Gastroesophageal sphincter (tissue), 4 donors: ENCODE measurements around the gene WNK4. TPM values are rescaled to one million over a fixed set of nuclear protein-coding genes. Genes with fewer than 3 reads are reported as not detected.
"Not testable (repeated sequence)": the region's sequence is repeated elsewhere in the genome, so short reads cannot be mapped to it uniquely, and the experiment has no call there.

Source experiments
- ATAC-seq: fragments of 150-250 bp; one replicate; pipeline ENCODE4 v1.9.1; 2016; ENCODE audit warnings: mild to moderate bottlenecking, moderate library complexity
- H3K27ac ChIP-seq, 4 donors: fragments of 200-600 bp; sonication (generic) in 3 of 4; 1 replicate in 3 of 4; 2 replicates in 1 of 4; pipeline ENCODE4 v1.5.1; 2016 to 2019
- H3K27me3 ChIP-seq: fragments of 200-600 bp; sonication (generic); one replicate; pipeline ENCODE4 v1.5.1; 2019
- H3K36me3 ChIP-seq, 2 donors: fragments of 200-600 bp; sonication (generic); one replicate each; pipeline ENCODE4 v1.5.1; 2019; ENCODE audit warnings: control low read depth in 1 of 2
- H3K4me1 ChIP-seq, 3 donors: fragments of 200-600 bp; sonication (generic); 1 replicate in 2 of 3; 2 replicates in 1 of 3; pipeline ENCODE4 v1.5.1; 2016 to 2019; ENCODE audit warnings: control low read depth in 2 of 3
- H3K4me3 ChIP-seq, 2 donors: fragments of 200-600 bp; sonication (generic); one replicate each; pipeline ENCODE4 v1.5.1; 2019; ENCODE audit warnings: mild to moderate bottlenecking in 1 of 2, moderate library complexity in 1 of 2
- H3K9me3 ChIP-seq, 3 donors: fragments of 200-600 bp; sonication (generic); one replicate each; pipeline ENCODE4 v1.5.1; 2017 to 2019; ENCODE audit warnings: control low read depth in 2 of 3
- CTCF ChIP-seq, 4 experiments: fragments of 200-600 bp in 2 of 4; fragments of 450-650 bp in 2 of 4; sonication (generic) in 1 of 4; IDR thresholded peaks; one replicate each; pipeline ENCODE4 v1.5.1; 2017 to 2019; ENCODE audit warnings: antibody characterized with exemption in 4 of 4, mild to moderate bottlenecking in 2 of 4, moderate library complexity in 2 of 4
- EP300 ChIP-seq: sonication (generic); formaldehyde crosslinking; IDR thresholded peaks from one replicate; pipeline ENCODE4 v1.6.1; 2017; ENCODE audit warnings: antibody characterized with exemption, mild to moderate bottlenecking
- POLR2A ChIP-seq, 2 donors: fragments of 450-650 bp; IDR thresholded peaks; one replicate each; pipeline ENCODE4 v1.6.1; 2017; ENCODE audit warnings: antibody characterized with exemption in 2 of 2, mild to moderate bottlenecking in 2 of 2, moderate library complexity in 1 of 2
- POLR2AphosphoS5 ChIP-seq: sonication (generic); formaldehyde crosslinking; IDR thresholded peaks from one replicate; pipeline ENCODE4 v1.6.1; 2017; ENCODE audit warnings: antibody characterized with exemption
- WGBS, 2 donors: methylation state at CpG; one replicate each; pipeline ENCODE4 v1.1.5; 2018; ENCODE audit warnings: low coverage in 1 of 2; 5-methylcytosine and 5-hydroxymethylcytosine counted together
- total RNA-seq, 4 donors: library from RNA; depleted of rRNA; stranded (reverse); fragments of >200 nt; gene quantifications; one replicate each; pipeline ENCODE4 v1.1.0, GENCODE V29; 2016

The WNK4 gene
- total RNA-seq, 4 donors from 2014 or later = 0.78 to 6.7 (median 1.6) TPM

DNA sequence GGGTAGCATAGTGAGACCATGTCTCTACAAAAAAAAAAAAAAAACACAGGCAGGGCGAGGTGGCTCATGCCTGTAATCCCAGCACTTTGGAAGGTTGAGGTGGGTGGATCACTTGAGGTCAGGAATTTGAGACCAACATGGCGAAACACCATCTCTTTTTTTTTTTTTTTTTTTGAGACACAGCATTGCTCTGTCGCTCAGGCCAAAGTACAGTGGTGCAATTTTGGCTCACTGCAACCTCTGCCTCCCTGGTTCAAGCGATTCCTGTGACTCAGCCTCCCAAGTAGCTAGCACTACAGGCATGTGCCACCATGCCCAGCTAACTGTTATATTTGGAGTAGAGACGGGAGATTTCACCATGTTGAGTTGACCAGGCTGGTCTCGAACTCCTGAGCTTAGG lies 14.3 kb upstream of the WNK4 start:
- no peak overlapping the region for H3K4me3 ChIP-seq
- no peak for TF ChIP-seq POLR2A (IDR thresholded peaks at IDR 0.05)
- no peak for TF ChIP-seq POLR2AphosphoS5
- no peak for TF ChIP-seq CTCF (IDR thresholded peaks at IDR 0.05)
- no peak for TF ChIP-seq EP300
- H3K27ac ChIP-seq = no peak overlapping the region
- no peaks in the 10 kb centered on the region for H3K9me3 ChIP-seq
- 73 to 75% methylated on average over 2 to 3 of the region's 6 CpGs for WGBS, 2 donors
- peaks cover 38% of the 10 kb centered on the region for H3K27me3 ChIP-seq
- ATAC-seq = no peak
- H3K36me3 ChIP-seq = no peaks in the 10 kb centered on the region
- peaks cover 0 to 23% (median 10%) of the 10 kb centered on the region in 3 donors for H3K4me1 ChIP-seq

GRCh38 chr17:42767512-42767911 lies 12.9 kb upstream of the WNK4 start:
- Histone ChIP-seq H3K27ac (no peak overlapping the region), H3K4me3 (no peak overlapping the region), H3K27me3 (peaks cover 24% of the 10 kb centered on the region), H3K4me1 (peaks cover 0 to 14% (median 6%) of the 10 kb centered on the region in 3 donors), H3K9me3 (no peaks in the 10 kb centered on the region), H3K36me3 (no peaks in the 10 kb centered on the region)
- TF ChIP-seq CTCF (IDR thresholded peaks at IDR 0.05) = no peak
- TF ChIP-seq POLR2A (IDR thresholded peaks at IDR 0.05) = no peak
- TF ChIP-seq POLR2AphosphoS5 = no peak
- TF ChIP-seq EP300 = no peak
- no peak for ATAC-seq

DNA sequence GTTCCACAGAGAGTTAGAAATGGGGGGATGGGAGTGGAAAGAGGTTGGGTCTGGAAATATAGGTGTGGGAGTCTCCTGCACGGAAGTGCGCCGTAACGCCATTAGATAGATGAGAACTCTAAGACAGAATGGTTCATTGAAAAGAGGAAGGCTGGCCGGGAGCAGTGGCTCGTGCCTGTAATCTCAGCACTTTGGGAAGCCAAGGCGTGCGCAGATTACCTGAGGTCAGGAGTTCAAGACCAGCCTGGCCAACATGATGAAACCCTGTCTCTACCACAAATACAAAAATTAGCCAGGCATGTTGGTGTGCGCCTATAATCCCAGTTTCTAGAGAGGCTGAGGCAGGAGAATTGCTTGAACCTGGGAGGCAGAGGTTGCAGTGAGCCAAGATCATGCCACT lies 12.4 kb upstream of the WNK4 start:
- ATAC-seq, H3K9me3 ChIP-seq, H3K4me3 ChIP-seq, H3K27ac ChIP-seq, H3K36me3 ChIP-seq: not testable (repeated sequence)
- Histone ChIP-seq H3K27me3 (peaks cover 19% of the 10 kb centered on the region), H3K4me1 (peaks cover 0 to 14% (median 3%) of the 10 kb centered on the region in 3 donors)
- WGBS, 2 donors = 65 to 78% methylated on average over 4 to 8 of the region's 9 CpGs

DNA sequence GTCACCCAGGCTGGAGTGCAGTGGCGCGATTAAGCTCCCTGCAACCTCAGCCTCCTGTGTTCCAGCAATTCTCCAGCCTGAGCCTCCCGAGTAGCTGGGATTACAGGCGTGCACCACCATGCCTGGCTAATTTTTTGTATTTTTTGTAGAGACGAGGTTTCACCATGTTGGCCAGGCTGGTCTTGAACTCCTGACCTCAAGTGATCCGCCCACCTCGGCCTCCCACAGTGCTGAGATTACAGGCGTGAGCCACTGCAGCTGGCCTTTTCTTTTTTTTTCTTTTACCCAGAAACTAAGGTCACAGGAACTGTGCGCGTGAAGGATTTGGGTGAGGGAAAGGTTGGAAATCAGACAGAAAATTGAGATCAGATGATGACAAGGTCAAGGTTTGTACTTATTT lies 10.4 kb upstream of the WNK4 start:
- peaks cover 0 to 22% (median 5%) of the 10 kb centered on the region in 3 donors for H3K4me1 ChIP-seq
- H3K36me3 ChIP-seq, ATAC-seq, H3K4me3 ChIP-seq, H3K27ac ChIP-seq, H3K9me3 ChIP-seq: not testable (repeated sequence)
- WGBS, 2 donors = 61 to 79% methylated on average over 7 to 10 of the region's 10 CpGs
- peaks cover 17% of the 10 kb centered on the region for H3K27me3 ChIP-seq

GRCh38 chr17:42772945-42773289 lies 7.5 kb upstream of the WNK4 start:
- peak overlapping the region; percentile 31 to 93 (median 88) for H3K27ac ChIP-seq
- 0 to 2% methylated on average over 3 of the region's 3 CpGs for WGBS, 2 donors

More at GRCh38 chr17:42772945-42773289, 7.5 kb upstream of the WNK4 start:
- H3K4me3 ChIP-seq = peak overlapping the region; percentile 53 to 66
- TF ChIP-seq CTCF (IDR thresholded peaks at IDR 0.05) (no peak), POLR2A (IDR thresholded peaks at IDR 0.05) (no peak), EP300 (no peak), POLR2AphosphoS5 (no peak)
- peaks cover 0 to 23% (median 5%) of the 10 kb centered on the region in 3 donors for H3K4me1 ChIP-seq
- no peak for ATAC-seq
- peaks cover 3% of the 10 kb centered on the region for H3K27me3 ChIP-seq
- H3K9me3 ChIP-seq = no peaks in the 10 kb centered on the region
- peaks cover 0 to 31% of the 10 kb centered on the region in 2 donors for H3K36me3 ChIP-seq
